Right cardiac atrium (tissue), 5 donors: Measurements from ENCODE around the gene ENDOV. TPM values are rescaled to one million over a fixed set of nuclear protein-coding genes. Genes with fewer than 3 reads are reported as not detected.
A peak's percentile ranks its signal among the peaks of the same experiment; 100 is the strongest.
"Not testable (repeated sequence)": the region's sequence is repeated elsewhere in the genome, so short reads cannot be mapped to it uniquely, and the experiment has no call there.

Experiments used
- ATAC-seq, 2 donors: fragments of 200-7000 bp; cut with Tn5 transposase; one replicate each; pipeline versions ENCODE4 v1.8.0 to v1.9.1; 2020; ENCODE audit warnings: moderate library complexity in 2 of 2, mild to moderate bottlenecking in 1 of 2
- DNase-seq, 3 donors: peaks; one replicate each; pipeline ENCODE4 v3.0.0-alpha.2; 2020
- H3K27ac ChIP-seq: one replicate; pipeline ENCODE4 v1.5.1; 2013; ENCODE audit warnings: mild to moderate bottlenecking, low read length, control low read depth, moderate library complexity
- H3K27me3 ChIP-seq: one replicate; pipeline ENCODE4 v1.6.1; 2013; ENCODE audit not compliant: control insufficient read depth, insufficient read depth
- H3K4me1 ChIP-seq: one replicate; pipeline ENCODE4 v1.6.1; 2013; ENCODE audit warnings: low read length; ENCODE audit not compliant: control insufficient read depth, insufficient read depth
- H3K4me3 ChIP-seq: one replicate; pipeline ENCODE4 v1.5.1; 2013; ENCODE audit warnings: low read length, control low read depth
- H3K9me3 ChIP-seq: one replicate; pipeline ENCODE4 v1.6.1; 2013; ENCODE audit warnings: low read length; ENCODE audit not compliant: control insufficient read depth
- WGBS: extraction: QIAGEN DNeasy Blood & Tissue Kit; methylation state at CpG from one replicate; pipeline ENCODE4 v1.1.7; 2013; 5-methylcytosine and 5-hydroxymethylcytosine counted together
- intact Hi-C, 4 donors: fragments of 100-400 bp; cut with DNase I; formaldehyde crosslinking; loops; one replicate each; pipeline versions ENCODE4 v1.11.0 to v1.14.0; 2022 to 2023
- polyA plus RNA-seq: library from polyadenylated mRNA; stranded (reverse); fragments of 200-250 nt; gene quantifications from one replicate; pipeline ENCODE4 v1.2.3, GENCODE V29; 2013
- total RNA-seq, 4 donors: library from RNA; stranded (reverse); fragmentation: NEBNext Ultra II Directional; extraction: Animal tissue kit (Norgen Biotek cat#: 25700); gene quantifications; one replicate each; pipeline ENCODE4 v1.2.1, GENCODE V29; 2021
- donor health status: healthy with polysubstance abuse.
- donor health status: DM: no; HTN: yes; CAD: no.
- donor health status: DM: no; HTN: no; CAD: no.
- donor health status: DM: no; HTN: yes; CAD: no; lungs with severe emphysema.
- donor health status: DM: yes; HTN: yes; CAD: no.

The ENDOV gene
- total and polyA plus RNA-seq, 5 donors: 7.8 to 12.1 (median 9.6) TPM

DNA sequence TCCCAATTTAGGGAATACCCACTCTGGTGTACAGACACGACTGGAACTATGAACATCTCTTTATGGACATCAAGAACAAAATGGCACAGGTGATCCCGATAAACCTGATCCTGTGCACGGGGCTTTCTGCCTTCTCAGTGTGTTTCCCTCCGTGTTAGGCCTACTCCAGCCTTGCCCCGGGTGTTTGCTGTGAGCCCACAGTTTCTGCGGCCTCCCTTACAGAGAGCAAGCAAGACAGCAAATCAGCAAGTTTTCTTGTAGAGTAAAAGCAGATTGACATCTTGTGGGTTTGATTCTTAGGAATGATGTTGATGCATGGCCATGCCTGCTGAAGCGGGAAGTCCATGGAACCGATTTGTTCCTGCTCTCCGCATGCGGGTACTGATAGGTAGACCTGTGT, 26.4 kb upstream of the ENDOV start:
- no peaks in the 10 kb centered on the region for H3K27me3 ChIP-seq
- H3K9me3 ChIP-seq: no peaks in the 10 kb centered on the region
- ATAC-seq (no peak), DNase-seq (no peak)
- intact Hi-C loops: no loop called here
- no peaks in the 10 kb centered on the region for H3K4me1 ChIP-seq
- H3K4me3 ChIP-seq: no peak overlapping the region
- 96% methylated on average over 10 of the region's 10 CpGs for WGBS
- H3K27ac ChIP-seq: no peak overlapping the region

DNA sequence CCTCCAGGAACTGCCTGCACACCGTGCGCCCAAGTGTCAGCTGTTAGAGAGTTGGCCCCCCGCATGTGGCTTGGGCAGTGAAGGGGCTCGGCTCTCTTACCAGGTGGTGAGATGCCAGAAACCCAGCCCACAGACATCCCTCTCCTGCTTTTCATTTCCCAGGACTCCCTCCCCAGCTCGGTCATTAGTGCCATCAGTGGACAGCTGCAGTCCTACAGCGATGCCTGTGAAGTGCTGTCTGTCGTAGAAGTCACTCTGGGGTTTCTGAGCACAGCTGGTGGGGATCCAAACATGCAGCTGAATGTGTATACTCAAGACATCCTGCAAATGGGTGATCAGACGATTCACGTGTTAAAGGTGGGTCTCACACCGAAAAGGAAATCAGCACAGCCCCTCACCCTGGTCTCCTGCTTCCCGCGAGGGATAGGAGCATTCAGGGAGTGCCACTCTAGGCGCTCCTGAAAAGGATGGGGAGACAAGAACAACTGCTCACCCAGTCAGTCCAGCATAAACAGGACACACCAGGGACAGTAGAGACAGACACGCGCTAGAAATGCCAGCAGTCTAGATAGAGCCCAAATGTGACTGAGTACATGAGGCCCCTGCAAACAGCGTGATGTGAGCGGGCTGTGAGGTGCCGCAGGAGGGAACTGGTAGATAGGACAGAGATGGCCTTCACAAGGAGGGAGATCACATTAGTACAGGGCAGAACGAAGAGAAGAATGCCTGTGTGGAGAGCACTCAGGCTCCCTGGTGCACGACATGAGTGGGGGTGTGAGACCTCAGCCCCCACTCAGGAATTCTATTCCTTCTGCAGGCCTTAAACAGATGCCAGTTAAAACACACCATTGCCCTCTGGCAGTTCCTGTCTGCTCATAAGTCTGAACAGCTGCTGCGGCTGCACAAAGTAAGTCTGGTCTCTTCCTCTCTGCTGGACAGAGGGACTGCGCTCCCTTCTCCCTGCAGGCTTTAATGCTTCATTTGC, 25.7 kb upstream of the ENDOV start:
- Histone ChIP-seq H3K4me1 (no peaks in the 10 kb centered on the region), H3K27ac (no peak overlapping the region)
- intact Hi-C loops: no loop called here

DNA sequence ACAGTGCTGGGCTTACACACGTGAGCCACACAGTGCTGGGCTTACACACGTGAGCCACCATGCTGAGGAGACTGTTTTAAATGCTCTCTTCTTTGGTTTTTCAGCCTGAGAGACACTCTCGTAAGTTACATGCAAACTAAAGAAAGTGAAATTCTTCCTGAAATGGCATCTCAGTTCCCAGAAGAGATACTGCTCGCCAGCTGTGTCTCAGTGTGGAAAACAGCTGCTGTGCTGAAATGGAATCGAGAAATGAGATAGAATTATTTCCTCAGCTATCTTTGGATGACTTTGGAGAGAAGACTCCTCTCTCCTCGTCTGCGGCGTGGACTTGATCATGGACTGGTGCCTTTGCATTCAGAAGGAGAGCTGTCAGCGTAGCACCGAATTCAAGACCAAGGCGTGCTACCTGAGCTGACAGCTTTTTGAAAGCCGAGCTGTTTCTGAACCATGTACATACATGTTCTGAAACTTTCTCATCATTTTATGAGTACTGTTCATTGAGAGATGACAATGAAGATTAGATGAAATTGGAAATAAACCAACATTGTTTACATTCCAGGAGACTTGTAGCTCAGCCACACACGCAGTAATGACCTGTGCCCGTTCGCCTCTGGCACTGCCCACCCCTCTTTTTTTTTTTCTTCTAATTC, 21.6 kb upstream of the ENDOV start:
- intact Hi-C loops: no loop called here
- no peak for ATAC-seq
- 69% methylated on average over 15 of the region's 15 CpGs for WGBS
- H3K9me3 ChIP-seq: no peaks in the 10 kb centered on the region
- H3K27me3 ChIP-seq: no peaks in the 10 kb centered on the region
- no peak overlapping the region for H3K27ac ChIP-seq
- H3K4me3 ChIP-seq: no peak overlapping the region
- H3K4me1 ChIP-seq: peaks cover 3% of the 10 kb centered on the region
- no peak for DNase-seq

More for the DNA sequence above, 25.7 kb upstream of the ENDOV start:
- Histone ChIP-seq H3K4me3 (no peak overlapping the region), H3K27me3 (no peaks in the 10 kb centered on the region), H3K9me3 (no peaks in the 10 kb centered on the region)
- DNase-seq: no peak
- ATAC-seq: no peak
- WGBS: 91% methylated on average over 22 of the region's 22 CpGs

DNA sequence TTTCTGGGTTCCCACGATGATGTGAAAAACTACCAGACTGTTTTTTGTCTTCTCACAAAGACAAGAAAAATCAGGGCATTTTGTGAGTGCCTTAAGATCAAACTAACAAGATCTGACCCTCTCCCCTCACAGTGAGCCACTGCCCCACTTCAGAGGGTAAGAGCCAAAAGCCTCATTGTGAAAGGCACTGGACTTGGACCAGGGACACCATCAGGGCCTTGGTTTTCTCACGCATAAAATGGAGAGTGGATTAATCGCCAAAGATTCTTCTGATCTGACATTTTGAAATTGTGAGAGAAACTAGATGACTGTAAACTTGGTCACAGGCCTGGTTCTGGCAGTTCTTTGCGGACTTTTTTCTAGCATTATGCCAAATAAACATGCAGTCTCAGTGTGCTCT, 21.0 kb upstream of the ENDOV start:
- Histone ChIP-seq H3K27me3 (no peaks in the 10 kb centered on the region), H3K27ac (no peak overlapping the region), H3K4me1 (peaks cover 3% of the 10 kb centered on the region), H3K9me3 (no peaks in the 10 kb centered on the region), H3K4me3 (no peak overlapping the region)
- intact Hi-C loops: no loop called here
- ATAC-seq: peak; percentile 42 to 44
- 75% methylated on average over 4 of the region's 4 CpGs for WGBS
- no peak for DNase-seq

DNA sequence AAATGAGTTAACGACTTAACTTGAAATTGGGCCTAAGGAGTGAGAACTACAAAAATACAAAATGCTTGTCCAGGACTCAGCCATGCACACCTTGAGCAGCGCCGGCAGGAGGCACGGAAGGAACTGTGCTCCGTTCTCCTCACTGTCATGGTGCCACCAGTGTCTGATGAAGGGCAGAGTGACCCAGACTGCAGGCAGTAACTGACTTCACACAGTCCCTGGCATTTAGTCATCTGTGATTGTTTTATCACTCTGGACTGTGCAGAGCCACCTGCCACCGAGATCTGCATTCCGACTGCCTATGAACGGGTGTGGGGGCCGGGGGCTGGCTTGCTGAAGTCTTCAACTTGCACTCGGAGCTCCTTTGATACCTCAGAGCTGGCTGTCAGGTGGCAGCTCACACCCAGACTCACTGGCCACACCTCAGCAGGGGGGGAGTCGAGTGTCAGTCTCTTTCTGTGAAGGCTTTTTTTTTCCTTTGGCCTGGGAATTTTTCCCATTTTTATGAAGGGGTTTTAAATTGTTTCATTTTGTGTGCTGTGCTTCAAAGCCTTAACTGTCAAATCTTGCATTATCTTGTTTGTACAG, 20.2 kb upstream of the ENDOV start:
- Histone ChIP-seq H3K9me3 (no peaks in the 10 kb centered on the region), H3K4me3 (no peak overlapping the region), H3K4me1 (peaks cover 3% of the 10 kb centered on the region), H3K27me3 (no peaks in the 10 kb centered on the region), H3K27ac (no peak overlapping the region)
- intact Hi-C loops: no loop called here
- peak; percentile 70 to 81 for ATAC-seq
- DNase-seq: peak in 1 of 3 donors; percentile 46
- WGBS: 64% methylated on average over 11 of the region's 11 CpGs

DNA sequence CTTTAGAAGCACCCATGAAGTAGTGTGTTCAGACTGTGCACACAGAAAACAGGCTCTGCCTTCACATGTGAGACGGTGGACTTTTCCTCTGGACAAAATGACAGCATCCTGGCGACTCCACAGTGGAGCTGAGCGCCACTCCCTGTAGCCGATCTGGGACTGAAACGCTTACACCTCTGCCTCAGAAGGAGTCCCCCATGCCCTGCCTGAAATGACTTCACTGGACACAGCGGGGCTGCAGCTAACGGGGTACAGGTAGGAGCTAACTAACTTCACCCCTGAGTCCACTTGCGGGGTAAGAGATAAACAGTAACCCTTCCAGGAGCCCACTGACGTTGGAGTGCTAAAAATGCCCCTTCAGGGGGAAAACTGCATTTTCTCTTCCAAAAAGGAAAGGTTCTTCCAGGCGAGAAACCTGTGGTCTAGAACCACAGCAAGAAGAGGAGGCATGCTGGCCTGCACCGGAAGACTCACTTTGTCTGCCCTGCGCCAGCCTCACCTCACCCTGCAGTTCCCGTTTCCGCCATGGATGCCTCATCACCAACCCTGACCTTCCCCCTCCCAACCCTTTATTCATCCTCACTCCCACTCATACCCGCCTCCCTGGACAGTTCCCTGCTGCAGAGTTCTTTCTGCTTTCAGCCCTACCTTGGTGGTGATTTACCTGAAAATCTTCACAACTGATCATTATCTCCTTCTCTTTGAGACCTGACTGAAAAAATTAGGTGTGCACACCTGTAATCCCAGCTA, 19.4 kb upstream of the ENDOV start:
- H3K4me1 ChIP-seq: peaks cover 3% of the 10 kb centered on the region
- WGBS: 82% methylated on average over 15 of the region's 15 CpGs
- no peak overlapping the region for H3K27ac ChIP-seq
- no peaks in the 10 kb centered on the region for H3K9me3 ChIP-seq
- ATAC-seq: peak in 1 of 2 donors; percentile 33
- H3K27me3 ChIP-seq: no peaks in the 10 kb centered on the region
- no peak overlapping the region for H3K4me3 ChIP-seq
- no peak for DNase-seq
- intact Hi-C loops: no loop called here

DNA sequence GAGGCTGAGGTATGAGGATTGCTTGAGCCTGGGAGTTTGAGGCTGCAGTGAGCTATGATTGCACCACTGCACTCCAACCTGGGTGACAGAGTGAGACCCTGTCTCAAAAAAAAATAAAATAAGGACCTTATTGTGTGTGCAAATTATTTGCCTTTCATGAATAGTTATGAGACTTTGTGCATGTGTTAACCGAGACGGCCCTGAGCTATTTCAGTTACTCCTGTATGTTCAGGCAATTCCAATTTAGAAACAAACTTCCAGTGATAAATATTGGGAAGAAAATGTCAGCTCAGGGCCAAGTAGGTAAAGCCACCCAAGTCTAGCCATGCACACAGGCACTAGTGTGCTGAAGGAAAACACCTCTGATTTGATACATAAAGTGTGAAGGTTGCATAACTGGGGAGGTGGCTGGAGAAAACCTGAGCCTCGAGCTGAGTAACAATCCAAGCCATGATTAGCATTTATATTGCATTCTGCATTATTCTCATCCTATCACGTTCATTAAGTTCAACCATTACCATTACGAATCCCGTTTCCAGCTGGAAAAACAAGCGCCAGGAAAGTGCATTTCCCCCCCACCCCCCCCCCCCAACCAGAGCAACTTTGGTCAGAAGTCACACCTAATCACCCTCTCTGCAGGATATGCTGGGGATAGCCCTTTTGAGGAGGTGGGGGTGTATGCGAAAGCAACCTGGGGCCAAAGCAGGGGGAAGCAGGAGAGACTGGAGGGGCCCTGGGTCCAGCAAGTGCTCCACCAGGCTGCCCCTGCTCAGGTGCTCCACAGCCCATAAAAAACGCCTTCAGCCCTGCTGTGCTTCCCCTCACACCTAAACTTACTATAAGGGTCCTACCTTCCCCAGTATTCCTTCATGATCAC, 18.6 kb upstream of the ENDOV start:
- no peak for DNase-seq
- H3K27me3 ChIP-seq: no peaks in the 10 kb centered on the region
- no peak overlapping the region for H3K27ac ChIP-seq
- WGBS: 64% methylated on average over 9 of the region's 9 CpGs
- H3K9me3 ChIP-seq: no peaks in the 10 kb centered on the region
- H3K4me1 ChIP-seq: peaks cover 3% of the 10 kb centered on the region
- no peak overlapping the region for H3K4me3 ChIP-seq
- ATAC-seq: no peak
- intact Hi-C loops: no loop called here

DNA sequence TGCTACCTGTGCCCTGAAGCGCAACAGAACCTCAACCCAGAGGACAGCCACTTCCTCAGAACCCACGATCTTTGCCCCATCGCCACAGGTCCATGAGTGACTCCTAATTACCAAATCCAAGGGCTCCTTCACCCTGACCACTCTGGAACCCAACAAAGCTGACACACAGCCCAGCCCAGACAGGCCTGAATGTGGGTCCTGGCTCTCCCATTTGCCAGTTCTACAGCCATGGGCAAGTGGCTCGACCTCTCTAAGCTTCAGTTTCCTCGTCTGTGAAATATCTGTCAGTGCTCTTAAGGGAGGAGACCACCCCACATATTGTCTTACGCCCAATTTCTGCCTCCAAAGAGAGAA, 18.0 kb upstream of the ENDOV start:
- no peak overlapping the region for H3K4me3 ChIP-seq
- no peaks in the 10 kb centered on the region for H3K27me3 ChIP-seq
- H3K9me3 ChIP-seq: no peaks in the 10 kb centered on the region
- WGBS: 79% methylated on average over 6 of the region's 6 CpGs
- H3K4me1 ChIP-seq: peaks cover 3% of the 10 kb centered on the region
- no peak overlapping the region for H3K27ac ChIP-seq
- DNase-seq (no peak), ATAC-seq (peak in 1 of 2 donors; percentile 18)
- intact Hi-C loops: no loop called here

DNA sequence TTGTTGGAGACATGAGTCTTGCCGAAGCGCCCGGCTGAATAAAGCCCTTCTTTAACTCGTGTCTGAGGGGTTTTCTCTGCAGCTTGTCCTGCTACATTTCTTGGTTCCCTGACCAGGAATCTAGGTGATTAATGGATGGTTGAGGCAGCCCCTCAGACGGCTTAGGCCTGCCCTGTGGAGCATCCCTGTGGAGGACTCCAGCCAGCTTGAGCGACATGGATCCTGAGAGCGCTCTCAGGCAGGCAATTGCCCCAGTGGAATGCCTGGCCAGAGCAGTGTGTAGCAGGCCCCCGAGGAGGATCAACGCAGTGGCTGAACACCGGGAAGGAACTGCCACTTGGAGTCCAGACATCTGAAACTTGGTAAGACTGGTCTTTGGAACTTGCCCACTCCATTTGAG, 17.3 kb upstream of the ENDOV start:
- Histone ChIP-seq H3K4me3 (no peak overlapping the region), H3K27me3 (no peaks in the 10 kb centered on the region), H3K27ac (no peak overlapping the region), H3K9me3 (no peaks in the 10 kb centered on the region), H3K4me1 (peaks cover 3% of the 10 kb centered on the region)
- no peak for DNase-seq
- intact Hi-C loops: no loop called here
- 76% methylated on average over 10 of the region's 10 CpGs for WGBS
- no peak for ATAC-seq

DNA sequence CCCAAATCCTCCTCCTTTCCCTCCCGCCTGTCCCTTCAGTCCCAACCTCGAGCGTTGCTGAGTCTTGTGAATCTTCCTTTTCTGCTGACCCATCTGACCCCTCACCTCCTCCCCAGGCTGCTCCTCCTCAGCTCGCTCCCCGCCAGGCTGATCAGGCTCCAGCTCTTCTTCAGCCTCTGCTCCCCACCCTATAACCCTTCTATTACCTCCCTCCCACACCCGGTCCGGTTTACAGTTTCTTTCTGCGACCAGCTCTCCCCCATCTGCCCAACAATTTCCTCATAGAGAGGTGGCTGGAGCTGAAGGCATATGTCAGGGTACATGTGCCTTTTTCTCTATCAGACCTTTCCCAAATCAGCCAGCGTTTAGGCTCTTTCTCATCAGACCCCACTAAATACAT, 13.9 kb upstream of the ENDOV start:
- DNase-seq, intact Hi-C loops, H3K27me3 ChIP-seq, H3K4me3 ChIP-seq, ATAC-seq, H3K27ac ChIP-seq, H3K9me3 ChIP-seq, H3K4me1 ChIP-seq: not testable (repeated sequence)
- 84% methylated on average over 9 of the region's 9 CpGs for WGBS
